ENCODE results near the gene LURAP1L. TPM values are rescaled to one million over a fixed set of nuclear protein-coding genes. Genes with fewer than 3 reads are reported as not detected.
A peak's percentile ranks its signal among the peaks of the same experiment; 100 is the strongest.

The LURAP1L gene
- polyA plus RNA-seq, 1 donor (not counting 4 experiments of a cell fraction or from before 2014, with no cell fraction given), result 25.0 TPM

GRCh38 chr9:12730198-12730597, 44.6 kb upstream of the LURAP1L start:
- FAIRE-seq (peak; percentile 5), DNase-seq (ENCODE audit: low read depth, low spot score) (no peak)
- Histone ChIP-seq H3K27me3 (ENCODE audit: control insufficient read depth, extremely low read depth, insufficient read depth, low read length) (no peaks in the 10 kb centered on the region), H3K9ac (ENCODE audit: control insufficient read depth, extremely low read depth, insufficient read depth, low read length) (no peak overlapping the region), H2AFZ (ENCODE audit: control insufficient read depth, low read length) (no peak overlapping the region), H3K4me1 (ENCODE audit: control insufficient read depth, extremely low read depth, insufficient read depth, low read length) (no peaks in the 10 kb centered on the region), H3K27ac (ENCODE audit: control insufficient read depth, insufficient read depth, low read length) (no peak overlapping the region), H3K9me1 (ENCODE audit: control insufficient read depth, extremely low read depth, insufficient read depth, low read length) (no peaks in the 10 kb centered on the region), H3K9me3 (ENCODE audit: control insufficient read depth, low read depth, low read length) (no peaks in the 10 kb centered on the region), H3K36me3 (ENCODE audit: control insufficient read depth in 2 of 2, extremely low read depth in 1 of 2, insufficient read depth in 2 of 2, low read length in 2 of 2) (no peaks in the 10 kb centered on the region), H3K4me3 (ENCODE audit: control insufficient read depth in 2 of 3, extremely low read depth in 1 of 3, insufficient read depth in 2 of 3, low read depth in 1 of 3, low read length in 3 of 3) (no peak overlapping the region), H3K4me2 (ENCODE audit: control insufficient read depth, extremely low read depth, insufficient read depth, low read depth, low read length) (no peak overlapping the region), H3K79me2 (ENCODE audit: control insufficient read depth, insufficient read depth, low read length) (no peaks in the 10 kb centered on the region), H4K20me1 (ENCODE audit: control insufficient read depth, extremely low read depth, insufficient read depth, low read length) (no peaks in the 10 kb centered on the region)
- TF ChIP-seq EZH2 (IDR thresholded peaks at IDR 0.05; ENCODE audit: low read length), result no peak
- no peak for TF ChIP-seq CTCF (optimal IDR thresholded peaks at IDR 0.05 in 1 of 3, IDR thresholded peaks at IDR 0.05 in 1 of 3, conservative IDR thresholded peaks at IDR 0.05 in 1 of 3; ENCODE audit: extremely low read depth in 1 of 3, insufficient read depth in 2 of 3, low read length in 3 of 3)
- dilution Hi-C loops (cut with MboI; ENCODE audit: extremely low pct_ligation_motif_present, low sequenced_read_pairs), result no loop called here

- H3K9me1 ChIP-seq (ENCODE audit: control insufficient read depth, extremely low read depth, insufficient read depth, low read length), result no peaks in the 10 kb centered on the region
- no peaks in the 10 kb centered on the region for H3K36me3 ChIP-seq (ENCODE audit: control insufficient read depth in 2 of 2, extremely low read depth in 1 of 2, insufficient read depth in 2 of 2, low read length in 2 of 2)
- no peak overlapping the region for H3K9ac ChIP-seq (ENCODE audit: control insufficient read depth, extremely low read depth, insufficient read depth, low read length)
- no peak overlapping the region for H2AFZ ChIP-seq (ENCODE audit: control insufficient read depth, low read length)
- no peak overlapping the region for H3K4me3 ChIP-seq (ENCODE audit: control insufficient read depth in 2 of 3, extremely low read depth in 1 of 3, insufficient read depth in 2 of 3, low read depth in 1 of 3, low read length in 3 of 3)
- FAIRE-seq (no peak), DNase-seq (ENCODE audit: low read depth, low spot score) (no peak)
- dilution Hi-C loops (cut with MboI; ENCODE audit: extremely low pct_ligation_motif_present, low sequenced_read_pairs), result no loop called here
- H3K27ac ChIP-seq (ENCODE audit: control insufficient read depth, insufficient read depth, low read length), result no peak overlapping the region
- H4K20me1 ChIP-seq (ENCODE audit: control insufficient read depth, extremely low read depth, insufficient read depth, low read length), result no peaks in the 10 kb centered on the region
- no peaks in the 10 kb centered on the region for H3K27me3 ChIP-seq (ENCODE audit: control insufficient read depth, extremely low read depth, insufficient read depth, low read length)
- H3K9me3 ChIP-seq (ENCODE audit: control insufficient read depth, low read depth, low read length), result no peaks in the 10 kb centered on the region
- no peaks in the 10 kb centered on the region for H3K79me2 ChIP-seq (ENCODE audit: control insufficient read depth, insufficient read depth, low read length)
- TF ChIP-seq EZH2 (IDR thresholded peaks at IDR 0.05; ENCODE audit: low read length) (no peak), CTCF (optimal IDR thresholded peaks at IDR 0.05 in 1 of 3, IDR thresholded peaks at IDR 0.05 in 1 of 3, conservative IDR thresholded peaks at IDR 0.05 in 1 of 3; ENCODE audit: extremely low read depth in 1 of 3, insufficient read depth in 2 of 3, low read length in 3 of 3) (no peak)
- H3K4me1 ChIP-seq (ENCODE audit: control insufficient read depth, extremely low read depth, insufficient read depth, low read length), result no peaks in the 10 kb centered on the region
- H3K4me2 ChIP-seq (ENCODE audit: control insufficient read depth, extremely low read depth, insufficient read depth, low read depth, low read length), result no peak overlapping the region
These were observed 43.9 kb upstream of the LURAP1L start for GRCh38 chr9:12730927-12731326.
